NCI-H2196 treated with DMSO at 0.1 percent for 48 hours (cell line): ENCODE measurements around the gene ACER3.
"Not testable (repeated sequence)": the region's sequence is repeated elsewhere in the genome, so short reads cannot be mapped to it uniquely, and the experiment has no call there.

ENCODE experiments used
- DNase-seq: peaks from one replicate; lab custom pipeline; 2025; ENCODE audit not compliant: unreplicated experiment; lab: John Stamatoyannopoulos, UW

The ACER3 gene

DNA sequence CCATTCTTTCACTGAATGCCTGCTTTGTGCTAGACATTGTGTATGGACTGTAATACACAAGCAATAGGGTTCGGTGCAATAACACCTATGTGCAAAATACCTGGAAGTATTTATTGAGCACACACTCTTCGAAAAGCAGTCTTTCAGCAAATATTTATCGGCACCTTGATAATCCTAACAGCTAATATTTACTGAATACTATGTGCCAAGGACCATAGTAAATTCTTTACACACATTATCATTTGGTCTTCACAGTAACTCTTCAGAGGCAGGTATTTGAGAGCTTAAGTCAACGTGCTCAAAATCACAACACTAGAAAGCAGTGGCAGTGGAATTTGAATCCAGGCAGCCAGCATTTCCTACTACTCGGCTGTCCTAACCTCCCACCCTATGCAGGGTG, 175.7 kb downstream of the ACER3 start:
- DNase-seq, result no peak

- DNase-seq, result no peak
These were observed 176.3 kb downstream of the ACER3 start for GRCh38 chr11:77037057-77037456.

GRCh38 chr11:77038029-77038824, 177.5 kb downstream of the ACER3 start:
- DNase-seq, result no peak

- no peak for DNase-seq
These were observed 178.2 kb downstream of the ACER3 start for GRCh38 chr11:77038825-77039326.

DNA sequence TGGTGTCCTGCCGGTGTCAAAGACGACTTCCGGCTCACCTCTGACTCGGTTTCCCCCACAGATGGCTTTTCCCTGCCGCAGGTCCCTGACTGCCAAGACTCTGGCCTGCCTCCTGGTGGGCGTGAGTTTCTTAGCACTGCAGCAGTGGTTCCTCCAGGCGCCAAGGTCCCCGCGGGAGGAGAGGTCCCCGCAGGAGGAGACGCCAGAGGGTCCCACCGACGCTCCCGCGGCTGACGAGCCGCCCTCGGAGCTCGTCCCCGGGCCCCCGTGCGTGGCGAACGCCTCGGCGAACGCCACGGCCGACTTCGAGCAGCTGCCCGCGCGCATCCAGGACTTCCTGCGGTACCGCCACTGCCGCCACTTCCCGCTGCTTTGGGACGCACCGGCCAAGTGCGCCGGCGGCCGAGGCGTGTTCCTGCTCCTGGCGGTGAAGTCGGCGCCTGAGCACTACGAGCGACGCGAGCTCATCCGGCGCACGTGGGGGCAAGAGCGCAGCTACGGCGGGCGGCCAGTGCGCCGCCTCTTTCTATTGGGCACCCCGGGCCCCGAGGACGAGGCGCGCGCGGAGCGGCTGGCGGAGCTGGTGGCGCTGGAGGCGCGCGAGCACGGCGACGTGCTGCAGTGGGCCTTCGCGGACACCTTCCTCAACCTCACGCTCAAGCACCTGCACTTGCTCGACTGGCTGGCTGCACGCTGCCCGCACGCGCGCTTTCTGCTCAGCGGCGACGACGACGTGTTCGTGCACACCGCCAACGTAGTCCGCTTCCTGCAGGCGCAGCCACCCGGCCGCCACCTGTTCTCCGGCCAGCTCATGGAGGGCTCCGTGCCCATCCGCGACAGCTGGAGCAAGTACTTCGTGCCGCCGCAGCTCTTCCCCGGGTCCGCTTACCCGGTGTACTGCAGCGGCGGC, 179.0 kb downstream of the ACER3 start:
- DNase-seq, result no peak

- DNase-seq, result no peak
These were observed 179.7 kb downstream of the ACER3 start for GRCh38 chr11:77040401-77040777.

DNA sequence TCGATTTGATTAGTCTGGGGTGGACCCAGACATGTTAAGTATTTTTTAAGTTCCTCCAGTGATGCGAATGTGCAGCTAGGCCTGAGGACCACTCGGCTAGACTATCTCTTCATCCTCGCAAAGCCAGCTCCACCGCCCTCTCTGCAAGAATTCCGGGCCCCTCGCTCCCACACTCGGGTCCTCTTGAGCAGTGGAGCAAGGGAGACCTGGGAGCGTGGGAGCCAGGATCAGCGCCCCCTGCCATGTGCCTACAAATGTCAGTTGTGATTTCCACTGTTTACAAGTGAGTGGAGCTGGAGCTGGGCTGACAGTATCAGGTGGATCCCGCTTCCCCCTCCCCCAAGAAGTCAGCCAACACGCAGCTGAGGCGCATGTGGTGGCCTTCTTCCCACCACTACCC, 180.2 kb downstream of the ACER3 start:
- no peak for DNase-seq

DNA sequence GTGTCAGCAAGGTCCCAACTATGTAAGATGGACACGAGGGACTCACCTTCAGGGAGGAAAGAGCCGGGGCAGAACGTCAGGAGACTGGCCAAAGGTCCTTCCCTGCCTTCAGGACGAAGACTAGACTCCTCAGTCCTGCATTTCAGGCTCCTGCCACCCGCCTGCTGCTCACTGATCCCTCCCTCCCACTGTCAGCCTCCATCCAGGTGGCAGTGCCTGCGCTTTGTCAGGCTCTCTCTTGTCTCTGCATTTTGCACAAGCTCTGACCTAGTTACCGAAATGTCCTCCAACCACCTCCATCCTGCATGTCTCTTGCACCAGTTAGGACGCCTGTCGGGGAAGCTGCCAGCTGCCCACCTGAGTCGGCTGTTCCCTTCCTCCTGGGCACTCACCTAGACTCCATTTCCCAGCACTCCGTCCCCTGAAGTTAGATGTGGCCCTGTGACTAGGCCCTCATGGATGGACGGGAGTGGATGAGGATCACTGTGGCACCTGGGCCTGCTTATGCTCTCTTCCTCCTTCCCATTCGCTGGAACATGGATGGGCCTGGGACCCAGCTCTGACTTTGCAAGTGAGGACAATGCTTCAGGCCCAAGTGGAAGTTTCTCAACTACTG, 181.5 kb downstream of the ACER3 start:
- no peak for DNase-seq

- no peak for DNase-seq
These were observed 183.6 kb downstream of the ACER3 start for GRCh38 chr11:77044356-77044755.

- no peak for DNase-seq
These were observed 184.2 kb downstream of the ACER3 start for GRCh38 chr11:77044886-77045285.

DNA sequence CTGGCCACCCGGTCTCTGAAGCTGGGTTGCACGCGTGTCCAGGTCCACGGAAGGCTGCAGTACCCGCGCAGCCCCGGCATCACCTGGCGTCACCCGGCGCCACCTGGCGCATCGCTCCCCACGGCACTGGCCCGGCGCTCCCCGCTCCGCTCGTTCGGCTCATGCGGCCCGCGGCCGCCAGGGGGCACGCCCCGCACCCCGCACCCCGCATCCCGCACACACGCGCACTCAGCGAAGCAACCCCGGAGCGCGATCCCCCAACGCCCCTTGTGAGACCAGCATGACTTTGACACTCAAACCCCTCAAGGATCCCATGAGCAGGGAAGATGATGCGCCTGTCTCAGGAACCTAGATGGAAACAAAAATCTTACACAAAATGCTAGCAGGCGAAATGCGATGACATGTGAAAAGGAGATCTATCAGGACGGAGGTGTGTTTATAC, 185.4 kb downstream of the ACER3 start:
- DNase-seq, result no peak

- peak; percentile 77 for DNase-seq
These were observed 186.5 kb downstream of the ACER3 start for GRCh38 chr11:77047007-77047927.

GRCh38 chr11:77047928-77048446, 187.3 kb downstream of the ACER3 start:
- DNase-seq, result not testable (repeated sequence)

DNA sequence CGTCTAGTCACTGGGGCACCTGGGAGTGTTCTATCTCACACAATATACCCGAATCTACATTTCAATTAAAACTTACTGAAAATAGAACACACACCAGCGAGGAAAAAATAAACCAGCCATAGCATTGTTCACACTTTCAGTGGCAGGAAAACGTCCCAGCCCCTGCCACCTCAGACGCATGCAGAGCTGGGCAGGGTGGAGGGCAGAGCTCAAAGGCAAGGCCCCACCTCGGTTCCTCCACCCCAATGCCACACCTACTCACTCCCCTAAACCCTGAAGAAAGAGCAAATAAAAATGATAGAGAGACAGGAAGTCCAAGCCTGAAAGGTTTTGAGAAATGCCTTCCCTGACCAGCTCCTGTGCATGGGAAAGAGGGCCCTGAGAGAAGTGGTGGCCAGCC, 188.3 kb downstream of the ACER3 start:
- DNase-seq, result no peak

- no peak for DNase-seq
These were observed 190.8 kb downstream of the ACER3 start for GRCh38 chr11:77051511-77051910.

- DNase-seq, result no peak
These were observed 191.8 kb downstream of the ACER3 start for GRCh38 chr11:77052518-77052917.

DNA sequence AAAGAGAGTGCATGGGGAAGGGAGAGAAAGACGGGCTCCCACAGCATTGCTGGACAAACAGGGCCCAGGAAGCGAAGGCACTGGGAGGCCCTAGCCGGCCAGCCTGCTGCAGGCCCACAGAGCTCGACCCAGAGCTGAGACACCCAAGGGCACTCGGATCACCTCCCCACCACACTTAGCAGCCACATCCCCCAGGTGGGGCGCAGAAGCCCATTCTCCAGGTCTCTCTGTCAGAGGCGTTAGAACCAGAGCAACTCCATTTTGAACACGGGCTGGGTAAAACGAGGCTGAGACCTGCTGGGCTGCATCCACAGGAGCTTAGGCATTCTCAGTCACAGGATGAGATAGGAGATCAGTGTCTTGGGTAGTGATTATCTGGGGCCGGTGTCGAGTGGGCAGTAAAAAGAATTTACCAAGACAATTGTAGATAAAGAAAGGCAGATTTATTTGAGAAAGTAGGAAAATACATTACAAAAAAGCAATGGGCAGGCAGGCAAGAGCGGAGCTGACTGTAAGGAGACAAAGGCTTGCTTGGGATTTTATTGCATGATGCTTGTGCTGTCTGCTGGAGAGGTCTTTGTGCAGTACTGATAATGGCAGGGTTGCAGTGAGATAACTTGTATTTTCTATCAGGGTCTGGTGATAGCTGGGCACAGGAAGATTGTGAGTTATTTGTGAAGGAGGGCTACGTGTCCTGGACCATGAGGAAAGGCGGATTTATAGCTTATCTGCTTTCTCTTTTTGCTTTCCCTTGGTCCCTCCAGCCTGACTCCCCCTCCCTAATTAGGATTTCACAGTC, 192.7 kb downstream of the ACER3 start:
- DNase-seq, result no peak

DNA sequence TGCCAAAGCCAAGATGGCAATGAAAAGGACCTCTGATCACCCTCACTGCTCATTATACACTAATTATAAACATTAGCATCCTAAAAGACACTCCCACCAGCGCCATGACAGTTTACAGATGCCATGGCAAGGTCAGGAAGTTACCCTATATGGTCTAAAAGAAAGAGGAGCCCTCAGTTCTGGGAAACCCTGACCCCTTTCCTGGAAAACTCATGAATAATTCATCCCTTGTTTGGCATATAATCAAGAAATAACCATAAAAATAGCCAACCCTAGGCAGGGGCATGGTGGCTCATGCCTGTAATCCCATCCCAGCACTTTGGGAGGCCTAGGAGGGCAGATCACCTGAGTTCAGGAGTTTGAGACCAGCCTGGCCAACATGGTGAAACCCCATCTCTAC, 193.4 kb downstream of the ACER3 start:
- no peak for DNase-seq

GRCh38 chr11:77055101-77055561, 194.4 kb downstream of the ACER3 start:
- DNase-seq, result no peak
